K562 (cell line): ENCODE measurements around the gene ANKLE1. TPM values are rescaled to one million over a fixed set of nuclear protein-coding genes. Genes with fewer than 3 reads are reported as not detected.

Experiments used
- ATAC-seq: fragments of 200-7000 bp; cut with Tn5 transposase; 3 replicates; pipeline ENCODE4 v1.9.1; 2020; ENCODE audit warnings: moderate library complexity
- BruUV-seq: library from RNA; stranded (reverse); fragments of 400-500 nt; replicated peaks from 2 replicates; lab custom pipeline; 2021; lab: Mats Ljungman, UMichigan
- CTCF ChIA-PET: fragments of 300-600 bp; formaldehyde crosslinking; extraction: SDS; loops from one replicate; lab custom pipeline; 2021; ENCODE audit warnings: low intra/inter-chr PET ratio; lab: Yijun Ruan, JAX
- POLR2A ChIA-PET: fragments of 300-600, 350-650 bp; sonication (Branson Sonifier 250); formaldehyde crosslinking; extraction: SDS; loops from one replicate; lab custom pipeline; 2021; ENCODE audit warnings: antibody characterized with exemption, inconsistent platforms; lab: Yijun Ruan, JAX
- DNase-seq, 4 experiments: peaks; one replicate each; pipeline versions ENCODE4 v3.0.0 to v3.0.0-alpha.2; 2011 to 2018; ENCODE audit warnings: low spot score in 3 of 4, mixed read lengths in 3 of 4; ENCODE audit errors: extremely low read depth in 1 of 4
- FAIRE-seq: peaks from 2 replicates; lab custom pipeline; 2011; peaks lifted over from hg19 to GRCh38; lab: Jason Lieb, UNC
- H2AFZ ChIP-seq: 2 replicates; pipeline ENCODE4 v1.6.0; 2011; ENCODE audit warnings: low read depth, low read length, control low read depth, inconsistent platforms
- H3K27ac ChIP-seq: fragments of 200-600 bp; 3 replicates; pipeline ENCODE4 v1.8.0; 2011; ENCODE audit warnings: low read depth, mild to moderate bottlenecking, control low read depth, inconsistent platforms, low read length, moderate library complexity, mixed read lengths; ENCODE audit errors: extremely low read depth
- H3K27me3 ChIP-seq, 2 experiments: fragments of 300-600 bp in 1 of 2; 2 replicates in 1 of 2; 3 replicates in 1 of 2; pipeline versions ENCODE4 v1.6.0 to v1.8.0; 2011; ENCODE audit warnings: inconsistent platforms in 2 of 2, low read length in 2 of 2, mild to moderate bottlenecking in 1 of 2, mixed read lengths in 1 of 2, moderate library complexity in 1 of 2; ENCODE audit not compliant: control insufficient read depth in 2 of 2, insufficient read depth in 2 of 2
- H3K36me3 ChIP-seq: fragments of 300-600 bp; 3 replicates; pipeline ENCODE4 v1.8.0; 2011; ENCODE audit warnings: mild to moderate bottlenecking, low read length, inconsistent platforms; ENCODE audit not compliant: control insufficient read depth, insufficient read depth
- H3K4me1 ChIP-seq, 2 experiments: fragments of 200-600 bp in 1 of 2; replicated peaks in 1 of 2; 2 replicates in 1 of 2; 3 replicates in 1 of 2; pipeline versions ENCODE4 v1.5.1 to v1.8.0; 2011; ENCODE audit warnings: inconsistent platforms in 2 of 2, low read length in 2 of 2, mild to moderate bottlenecking in 1 of 2, mixed read lengths in 1 of 2, moderate library complexity in 1 of 2; ENCODE audit not compliant: control insufficient read depth in 2 of 2, insufficient read depth in 2 of 2
- H3K4me2 ChIP-seq: 2 replicates; pipeline ENCODE4 v1.6.1; 2011; ENCODE audit warnings: low read length, control low read depth, inconsistent platforms, mixed read lengths; ENCODE audit not compliant: insufficient read depth
- H3K4me3 ChIP-seq: fragments of 200-600 bp; sonication (generic), shearing (Covaris generic); 2 replicates; pipeline ENCODE4 v1.5.1; 2016; ENCODE audit warnings: control low read depth, inconsistent platforms
- H3K79me2 ChIP-seq: fragments of 200-600 bp; 3 replicates; pipeline ENCODE4 v1.8.0; 2011; ENCODE audit warnings: low read length, inconsistent platforms; ENCODE audit not compliant: control insufficient read depth, insufficient read depth
- H3K9ac ChIP-seq, 2 experiments: 2 replicates each; pipeline versions ENCODE4 v1.6.0 to v1.6.1; 2011; ENCODE audit warnings: low read depth in 2 of 2, low read length in 2 of 2, control low read depth in 1 of 2, inconsistent platforms in 1 of 2, mild to moderate bottlenecking in 1 of 2, mixed read lengths in 1 of 2; ENCODE audit not compliant: insufficient read depth in 1 of 2
- H3K9me1 ChIP-seq: one replicate; pipeline ENCODE4 v1.6.0; 2011; ENCODE audit warnings: inconsistent platforms, mild to moderate bottlenecking, low read length, moderate library complexity; ENCODE audit not compliant: control insufficient read depth, insufficient read depth
- H3K9me3 ChIP-seq: replicated peaks from 2 replicates; pipeline ENCODE4 v1.5.1; 2011; ENCODE audit warnings: low read depth, low read length, inconsistent platforms; ENCODE audit not compliant: control insufficient read depth, insufficient read depth
- H4K20me1 ChIP-seq: replicated peaks from 2 replicates; pipeline ENCODE4 v1.6.1; 2011; ENCODE audit warnings: low read length, inconsistent platforms, mixed read lengths; ENCODE audit not compliant: control insufficient read depth, insufficient read depth
- BCOR ChIP-seq: fragments of 450-650 bp; IDR thresholded peaks from 2 replicates; pipeline ENCODE4 v1.6.1; 2016
- ETS1 ChIP-seq: conservative IDR thresholded peaks from 2 replicates; pipeline ENCODE4 v1.6.1; 2011; ENCODE audit warnings: low read depth, mild to moderate bottlenecking, low read length; ENCODE audit not compliant: control insufficient read depth
- GMEB1 ChIP-seq: fragments of 250-450 bp; sonication (Bioruptor Pico); IDR thresholded peaks from 2 replicates; pipeline ENCODE4 v1.4.0; 2020; ENCODE audit warnings: mild to moderate bottlenecking
- HCFC1 ChIP-seq: IDR thresholded peaks from 2 replicates; pipeline ENCODE4 v1.6.1; 2012; ENCODE audit warnings: low read depth, low read length, improper control_type of control experiment
- KDM1A ChIP-seq, 2 experiments: fragments of 450-650 bp; IDR thresholded peaks; 2 replicates each; pipeline ENCODE4 v1.6.1; 2016; ENCODE audit warnings: mild to moderate bottlenecking in 2 of 2
- POLR2G ChIP-seq: fragments of 200-400 bp; formaldehyde crosslinking; IDR thresholded peaks from 2 replicates; pipeline ENCODE4 v1.6.1; 2017; ENCODE audit warnings: low read depth, mild to moderate bottlenecking, antibody characterized with exemption, low read length, moderate library complexity
- PTBP1 ChIP-seq: fragments of 200-400 bp; formaldehyde crosslinking; IDR thresholded peaks from 2 replicates; pipeline ENCODE4 v1.6.1; 2017; ENCODE audit warnings: low read depth, low read length
- PTTG1 ChIP-seq: fragments of 450-650 bp; IDR thresholded peaks from 2 replicates; pipeline ENCODE4 v1.6.1; 2016; ENCODE audit warnings: low read depth, mild to moderate bottlenecking, missing genetic modification characterization, missing compliant biosample characterization
- RBFOX2 ChIP-seq: fragments of 200-400 bp; formaldehyde crosslinking; IDR thresholded peaks from 2 replicates; pipeline ENCODE4 v1.6.1; 2017; ENCODE audit warnings: low read depth, mild to moderate bottlenecking, low read length, moderate library complexity
- RBM25 ChIP-seq: fragments of 200-400 bp; formaldehyde crosslinking; IDR thresholded peaks from 2 replicates; pipeline ENCODE4 v1.6.1; 2018; ENCODE audit warnings: low read length, low read depth, moderate library complexity; ENCODE audit not compliant: severe bottlenecking
- RCOR1 ChIP-seq, 2 experiments: IDR thresholded peaks; 2 replicates each; pipeline ENCODE4 v1.6.1; 2012; ENCODE audit warnings: low read depth in 2 of 2, low read length in 2 of 2, borderline replicate concordance in 1 of 2, improper control_type of control experiment in 1 of 2
- SMAD1 ChIP-seq: fragments of 150-350 bp; IDR thresholded peaks from 2 replicates; pipeline ENCODE4 v1.6.1; 2014; ENCODE audit warnings: low read length, low read depth; ENCODE audit not compliant: partially characterized antibody
- SMARCA5 ChIP-seq: fragments of 450-650 bp; IDR thresholded peaks from 2 replicates; pipeline ENCODE4 v1.6.1; 2016
- ZFP36 ChIP-seq: fragments of 150-350 bp; IDR thresholded peaks from 2 replicates; pipeline ENCODE4 v1.6.1; 2018; ENCODE audit warnings: low read length, low read depth; ENCODE audit not compliant: partially characterized antibody
- ZNF695 ChIP-seq: fragments of 450-650 bp; formaldehyde crosslinking; IDR thresholded peaks from 2 replicates; pipeline ENCODE4 v1.4.0; 2020; ENCODE audit warnings: mild to moderate bottlenecking, moderate library complexity
- WGBS: fragments of 100-300 bp; shearing (Covaris generic); methylation state at CpG from one replicate; pipeline ENCODE4 v1.1.6; 2016; ENCODE audit warnings: low coverage, mixed read lengths; ENCODE audit not compliant: insufficient coverage; ENCODE audit errors: missing lambda C conversion rate; 5-methylcytosine and 5-hydroxymethylcytosine counted together
- in situ Hi-C: fragments of 300-500 bp; cut with MboI; formaldehyde crosslinking; loops from 4 replicates; pipeline ENCODE4 v1.15.0; 2018; ENCODE audit warnings: inconsistent platforms, mixed read lengths
- intact Hi-C: fragments of 100-400 bp; cut with micrococcal nuclease; formaldehyde crosslinking; loops from 2 replicates; pipeline ENCODE4 v1.14.2; 2022
- polyA plus RNA-seq, 8 experiments: library from polyadenylated mRNA; depleted of rRNA in 4 of 8; stranded (reverse) in 5 of 8; unstranded in 3 of 8; fragments of >200 nt; fragmentation: Nextera tagmentation in 2 of 8; fragmentation: Illumina TruSeq in 1 of 8; extraction: Ambion mirVana in 2 of 8; extraction: Trizol in 1 of 8; gene quantifications; 2 replicates each; pipeline versions ENCODE4 v1.2.1 to v1.2.3, GENCODE V29; 2011 to 2014; ENCODE audit warnings: inconsistent platforms in 1 of 8, missing spikeins in 1 of 8
- total RNA-seq, 7 experiments: library from RNA; depleted of rRNA in 6 of 7; stranded (reverse); fragments of >200 nt in 6 of 7; fragmentation: Illumina TruSeq in 2 of 7; extraction: Trizol in 2 of 7; gene quantifications; 2 replicates each; pipeline versions ENCODE4 v1.2.1 to v1.2.3, GENCODE V29; 2011 to 2021; ENCODE audit warnings: low replicate concordance in 1 of 7

ANKLE1 gene
- total and polyA plus RNA-seq, 9 of the 15 experiments (the other 6 are each of a cell fraction or from before 2014, with no cell fraction given), result 0.63 to 9.2 (median 2.9) TPM

- TF ChIP-seq ZNF695 (no peak), KDM1A (IDR thresholded peaks at IDR 0.05) (peak; percentile 79 to 88), ETS1 (0 out of 2 replicates have a peak, but pooled peaks have one; percentile 12), SMAD1 (no peak), GMEB1 (CRISPR knock-in tag) (no peak), RBM25 (peak; percentile 74), ZFP36 (peak; percentile 84), BCOR (peak; percentile 94), RBFOX2 (peak; percentile 48; the same call in 1 of the 2 replicates), RCOR1 (IDR thresholded peaks at IDR 0.05; ENCODE audit: borderline replicate concordance in 1 of 2, low read depth in 2 of 2, low read length in 2 of 2) (0 out of 4 replicates have a peak, but pooled peaks of 1 of the 2 experiments have one; percentile 32), PTTG1 (tag) (no peak), PTBP1 (peak; percentile 83; the same call in 1 of the 2 replicates), POLR2G (peak; percentile 39; the same call in 1 of the 2 replicates), HCFC1 (no peak), SMARCA5 (peak; percentile 83; the same call in 1 of the 2 replicates)
Measured at GRCh38 chr19:17242431-17243208, 39.1 kb upstream of the ANKLE1 start.

More at GRCh38 chr19:17242431-17243208, 39.1 kb upstream of the ANKLE1 start:
- no peak for DNase-seq
- Histone ChIP-seq H3K36me3 (peaks cover 35% of the 10 kb centered on the region; the same call in 2 of the 3 replicates), H2AFZ (no peak overlapping the region), H3K4me2 (peak overlapping the region; percentile 93; the same call in 1 of the 2 replicates), H3K4me3 (peak overlapping the region; percentile 80; the same call in 1 of the 2 replicates), H3K4me1 (peaks cover 23 to 65% of the 10 kb centered on the region in 2 experiments), H3K9ac (peak overlapping the region; percentile 65 to 91; a peak in 3 of 4 replicates), H3K27ac (peak overlapping the region; percentile 21), H3K9me1 (no peaks in the 10 kb centered on the region), H3K79me2 (peaks cover 54% of the 10 kb centered on the region), H3K27me3 (no peaks in the 10 kb centered on the region), H3K9me3 (no peaks in the 10 kb centered on the region), H4K20me1 (peaks cover 15% of the 10 kb centered on the region)
- no peak for FAIRE-seq
- in situ Hi-C loops (no loop called here), intact Hi-C loops (no loop called here)
- 68% methylated on average over 6 of the region's 8 CpGs for WGBS
- BruUV-seq, result no TSS peak
- ChIA-PET CTCF (no interaction called here), POLR2A (interaction anchor here (0.6 to 11.3 kb wide), 8 partner anchors 8 to 617 kb away, joined by 3 to 129 read pairs (median 4); partner anchors contain the start of genes DDA1, OCEL1 and USE1)
- ATAC-seq, result no peak
